ENCODE results near the gene LAMB2.

The LAMB2 gene

DNA sequence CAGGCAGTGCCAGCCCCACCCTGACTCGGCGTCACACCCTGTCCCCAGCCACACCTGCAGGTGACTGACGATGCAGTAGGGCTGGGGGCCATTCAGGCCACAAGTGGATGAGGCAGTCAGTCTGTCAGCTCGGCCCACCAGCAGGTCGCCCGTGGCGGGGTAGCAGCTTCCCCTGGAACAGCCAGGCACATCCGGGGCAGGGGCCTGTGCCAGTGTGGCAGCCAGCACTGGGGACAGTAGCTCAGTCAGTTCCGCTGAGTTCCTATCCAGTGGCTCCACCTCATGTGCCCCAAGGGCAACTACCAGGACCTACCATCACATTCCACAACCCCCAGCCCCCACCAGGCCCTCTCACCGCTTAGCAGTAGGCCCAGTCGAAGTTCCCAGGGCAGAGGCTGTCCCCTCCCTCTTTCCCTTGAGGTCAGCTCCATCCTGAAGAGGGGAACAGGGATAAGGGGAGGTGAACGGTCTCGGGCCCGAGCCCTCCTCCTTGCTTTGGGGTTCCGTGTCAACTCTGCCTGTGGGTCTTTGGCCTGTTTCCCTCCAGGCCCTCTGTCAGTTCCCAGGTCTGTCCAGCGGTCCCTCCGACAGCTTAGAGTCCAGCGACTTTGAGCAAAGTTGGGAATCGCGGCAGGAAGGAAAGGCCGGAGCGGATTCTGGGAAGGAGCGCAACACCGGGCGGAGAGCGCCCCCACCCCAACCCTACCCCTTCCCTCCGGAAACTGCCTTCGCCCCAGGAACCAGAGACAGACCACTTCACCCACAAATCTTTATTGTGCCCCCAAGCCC lies at the start of gene LAMB2:
LAMB2 (minus strand) TSS at position 614 of the 789 bp plus-strand sequence; CDS start at position 431, 183 bp downstream.
- TF ChIP-seq, protein P1, sequence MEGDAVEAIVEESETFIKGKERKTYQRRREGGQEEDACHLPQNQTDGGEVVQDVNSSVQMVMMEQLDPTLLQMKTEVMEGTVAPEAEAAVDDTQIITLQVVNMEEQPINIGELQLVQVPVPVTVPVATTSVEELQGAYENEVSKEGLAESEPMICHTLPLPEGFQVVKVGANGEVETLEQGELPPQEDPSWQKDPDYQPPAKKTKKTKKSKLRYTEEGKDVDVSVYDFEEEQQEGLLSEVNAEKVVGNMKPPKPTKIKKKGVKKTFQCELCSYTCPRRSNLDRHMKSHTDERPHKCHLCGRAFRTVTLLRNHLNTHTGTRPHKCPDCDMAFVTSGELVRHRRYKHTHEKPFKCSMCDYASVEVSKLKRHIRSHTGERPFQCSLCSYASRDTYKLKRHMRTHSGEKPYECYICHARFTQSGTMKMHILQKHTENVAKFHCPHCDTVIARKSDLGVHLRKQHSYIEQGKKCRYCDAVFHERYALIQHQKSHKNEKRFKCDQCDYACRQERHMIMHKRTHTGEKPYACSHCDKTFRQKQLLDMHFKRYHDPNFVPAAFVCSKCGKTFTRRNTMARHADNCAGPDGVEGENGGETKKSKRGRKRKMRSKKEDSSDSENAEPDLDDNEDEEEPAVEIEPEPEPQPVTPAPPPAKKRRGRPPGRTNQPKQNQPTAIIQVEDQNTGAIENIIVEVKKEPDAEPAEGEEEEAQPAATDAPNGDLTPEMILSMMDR (IDR thresholded peaks at IDR 0.05; ENCODE audit: extremely low read depth, insufficient read depth, missing control alignments): no peak
- DNase-seq (ENCODE audit: low spot score): no peak
- in situ Hi-C loops (cut with MboI; ENCODE audit: low pct_unique_long_range_greater_than_20kb, low sequenced_read_pairs, unreplicated experiment): no loop called here

DNA sequence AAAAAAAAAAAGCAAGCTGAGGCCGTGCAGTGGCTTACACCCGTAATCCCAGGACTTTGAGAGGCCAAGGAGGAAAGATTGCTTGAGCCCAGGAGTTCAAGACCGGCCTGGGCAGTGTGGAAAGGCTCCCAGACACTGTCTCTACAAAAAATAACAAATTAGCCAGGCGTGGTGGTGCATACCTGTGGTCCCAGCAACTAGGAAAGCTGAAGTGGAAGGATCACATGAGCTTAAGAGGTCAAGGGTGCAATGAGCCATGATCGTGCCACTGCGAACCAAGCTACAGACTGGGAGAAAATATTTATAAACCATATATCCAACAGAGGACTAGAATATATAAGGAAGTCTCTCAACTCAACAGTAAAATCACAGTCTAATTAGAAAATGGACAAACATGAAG lies 48.5 kb upstream of the LAMB2 start:
- no peak for DNase-seq (ENCODE audit: low spot score)
- TF ChIP-seq, protein P1 (IDR thresholded peaks at IDR 0.05; ENCODE audit: extremely low read depth, insufficient read depth, missing control alignments): no peak
- in situ Hi-C loops (cut with MboI; ENCODE audit: low pct_unique_long_range_greater_than_20kb, low sequenced_read_pairs, unreplicated experiment): no loop called here

DNA sequence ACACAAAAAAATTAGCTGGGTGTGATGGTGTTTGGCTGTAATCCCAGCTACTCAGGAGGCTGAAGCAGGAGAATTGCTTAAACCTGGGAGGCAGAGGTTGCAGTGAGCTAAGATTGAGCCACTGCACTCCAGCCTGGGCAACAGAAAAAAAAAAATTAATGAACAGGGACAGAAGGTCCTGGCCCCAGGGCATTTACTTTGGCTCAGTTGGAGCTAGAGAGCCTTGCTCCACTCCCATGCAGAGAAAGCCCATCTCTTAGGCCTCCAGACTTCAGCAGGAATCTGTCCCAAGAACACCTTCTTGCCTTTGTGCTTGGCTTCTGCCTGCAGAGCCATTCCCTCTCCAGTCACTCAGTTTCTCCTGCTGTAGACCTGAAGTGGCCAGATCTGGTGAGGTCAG lies 47.3 kb upstream of the LAMB2 start:
- TF ChIP-seq, protein P1 (IDR thresholded peaks at IDR 0.05; ENCODE audit: extremely low read depth, insufficient read depth, missing control alignments): no peak

DNA sequence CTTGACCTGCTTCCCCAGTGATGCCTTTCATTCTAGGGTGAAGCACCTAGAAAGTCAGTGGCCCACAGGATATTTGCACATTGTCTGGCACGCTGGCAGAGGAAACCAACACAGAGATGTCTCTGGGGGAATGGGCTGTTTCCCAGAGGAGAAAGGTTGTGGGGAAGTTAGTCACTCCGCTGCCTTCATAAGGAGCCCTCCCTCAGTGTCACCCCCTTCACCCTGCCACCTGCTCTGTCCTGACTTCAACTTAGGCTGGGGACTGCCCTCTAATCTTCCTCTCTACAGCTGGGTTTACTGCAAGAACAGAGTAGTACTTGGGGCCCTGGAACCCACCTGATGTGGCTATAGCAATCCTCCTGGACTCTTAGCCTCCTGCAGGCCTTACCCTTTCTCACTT lies 44.2 kb upstream of the LAMB2 start:
- in situ Hi-C loops (cut with MboI; ENCODE audit: low pct_unique_long_range_greater_than_20kb, low sequenced_read_pairs, unreplicated experiment): no loop called here
- TF ChIP-seq, protein P1 (IDR thresholded peaks at IDR 0.05; ENCODE audit: extremely low read depth, insufficient read depth, missing control alignments): no peak
- DNase-seq (ENCODE audit: low spot score): no peak

More for the DNA sequence above, 47.3 kb upstream of the LAMB2 start:
- DNase-seq (ENCODE audit: low spot score): no peak
- in situ Hi-C loops (cut with MboI; ENCODE audit: low pct_unique_long_range_greater_than_20kb, low sequenced_read_pairs, unreplicated experiment): no loop called here

DNA sequence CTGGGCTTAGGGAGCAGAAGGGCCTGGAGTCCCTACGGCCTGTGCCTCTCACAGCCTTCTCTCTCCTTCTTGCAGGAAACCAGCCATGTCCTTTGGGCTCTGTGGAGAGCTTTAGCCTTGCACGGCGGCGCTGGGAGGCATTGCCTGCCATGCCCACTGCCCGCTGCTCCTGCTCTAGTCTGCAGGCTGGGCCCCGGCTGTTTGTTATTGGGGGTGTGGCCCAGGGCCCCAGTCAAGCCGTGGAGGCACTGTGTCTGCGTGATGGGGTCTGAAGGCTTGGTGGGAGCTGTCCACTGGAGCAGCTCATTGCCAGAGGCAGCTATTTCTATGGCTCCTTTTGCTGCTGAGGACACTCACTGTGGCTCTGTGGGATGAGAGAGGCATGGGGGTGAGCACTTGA lies 42.7 kb upstream of the LAMB2 start:
- no peak for DNase-seq (ENCODE audit: low spot score)
- TF ChIP-seq, protein P1 (IDR thresholded peaks at IDR 0.05; ENCODE audit: extremely low read depth, insufficient read depth, missing control alignments): no peak
- in situ Hi-C loops (cut with MboI; ENCODE audit: low pct_unique_long_range_greater_than_20kb, low sequenced_read_pairs, unreplicated experiment): no loop called here

DNA sequence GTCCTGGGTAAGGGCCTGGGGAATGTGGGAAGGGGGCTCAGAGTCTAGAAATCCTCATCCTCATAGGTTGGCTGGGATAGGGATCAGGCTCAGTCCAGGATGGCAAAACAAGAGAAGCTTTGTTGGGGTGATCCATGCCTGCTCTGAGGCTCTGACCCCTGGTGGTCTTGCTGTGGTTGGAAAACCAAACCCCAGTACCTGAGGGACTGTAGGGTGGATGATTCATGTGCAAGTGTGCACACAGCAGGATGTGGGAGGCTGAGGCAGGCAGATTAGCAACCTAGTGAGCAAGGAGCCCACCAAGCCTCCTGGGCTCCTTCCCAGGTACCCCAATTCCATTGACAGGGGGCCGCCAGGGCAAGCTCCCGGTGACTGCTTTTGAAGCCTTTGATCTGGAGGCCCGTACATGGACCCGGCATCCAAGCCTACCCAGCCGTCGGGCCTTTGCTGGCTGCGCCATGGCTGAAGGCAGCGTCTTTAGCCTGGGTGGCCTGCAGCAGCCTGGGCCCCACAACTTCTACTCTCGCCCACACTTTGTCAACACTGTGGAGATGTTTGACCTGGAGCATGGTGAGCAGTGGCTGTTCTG lies 41.6 kb upstream of the LAMB2 start:
- no peak for DNase-seq (ENCODE audit: low spot score)
- TF ChIP-seq, protein P1 (IDR thresholded peaks at IDR 0.05; ENCODE audit: extremely low read depth, insufficient read depth, missing control alignments): no peak
- in situ Hi-C loops (cut with MboI; ENCODE audit: low pct_unique_long_range_greater_than_20kb, low sequenced_read_pairs, unreplicated experiment): loop anchor here (25.0 kb wide), 1 partner anchor 263 kb away; the partner anchor contains the start of gene NICN1
